H1 (cell line): Measurements from ENCODE around the gene GALNT13. TPM values are rescaled to one million over a fixed set of nuclear protein-coding genes. Genes with fewer than 3 reads are reported as not detected.

Experiments
- CTCF ChIA-PET: fragments of 300-600 bp; sonication (Branson Sonifier 250); formaldehyde crosslinking; loops from one replicate; lab custom pipeline; 2021; ENCODE audit not compliant: partially characterized antibody; lab: Charles Lee
- POLR2A ChIA-PET: fragments of 300-600 bp; sonication (Branson Sonifier 250); formaldehyde crosslinking; loops from one replicate; lab custom pipeline; 2021; ENCODE audit warnings: inconsistent platforms; ENCODE audit not compliant: partially characterized antibody; lab: Charles Lee
- DNase-seq, 2 experiments: peaks; one replicate each; pipeline versions ENCODE4 v3.0.0 to v3.0.0-alpha.2; 2010 to 2022; ENCODE audit warnings: low spot score in 2 of 2, low read depth in 1 of 2, mixed read lengths in 1 of 2
- FAIRE-seq: peaks from 2 replicates; lab custom pipeline; 2011; peaks lifted over from hg19 to GRCh38; lab: Jason Lieb, UNC
- H2AFZ ChIP-seq: 2 replicates; pipeline ENCODE4 v1.8.1; 2012; ENCODE audit warnings: low read length, inconsistent platforms
- H2AK5ac ChIP-seq: 2 replicates; pipeline ENCODE4 v1.6.1; 2013; ENCODE audit warnings: low read depth, low read length
- H2BK120ac ChIP-seq: replicated peaks from 2 replicates; pipeline ENCODE3; 2013; ENCODE audit warnings: low read depth, low read length, inconsistent platforms
- H2BK12ac ChIP-seq: 2 replicates; pipeline ENCODE4 v1.6.1; 2013; ENCODE audit warnings: low read depth, low read length
- H2BK15ac ChIP-seq: 2 replicates; pipeline ENCODE4 v1.6.1; 2013; ENCODE audit warnings: low read length
- H2BK20ac ChIP-seq: 2 replicates; pipeline ENCODE4 v1.6.1; 2013; ENCODE audit warnings: low read length
- H2BK5ac ChIP-seq: 2 replicates; pipeline ENCODE4 v1.6.1; 2013; ENCODE audit warnings: low read depth, low read length
- H3K14ac ChIP-seq: 2 replicates; pipeline ENCODE4 v1.6.1; 2013; ENCODE audit warnings: inconsistent platforms; ENCODE audit not compliant: insufficient read length
- H3K18ac ChIP-seq: 2 replicates; pipeline ENCODE4 v1.6.1; 2013; ENCODE audit warnings: low read length; ENCODE audit errors: extremely low read depth
- H3K23ac ChIP-seq: 2 replicates; pipeline ENCODE4 v1.6.1; 2013; ENCODE audit warnings: inconsistent platforms; ENCODE audit not compliant: insufficient read length
- H3K23me2 ChIP-seq: 2 replicates; pipeline ENCODE4 v1.6.1; 2013; ENCODE audit warnings: low read depth, low read length
- H3K27ac ChIP-seq: 2 replicates; pipeline ENCODE4 v1.6.1; 2011; ENCODE audit warnings: low read depth, low read length, inconsistent platforms
- H3K27me3 ChIP-seq, 4 experiments: replicated peaks in 1 of 4; 1 replicate in 1 of 4; 2 replicates in 3 of 4; pipeline versions ENCODE4 v1.6.1 to v1.8.1; 2011 to 2013; ENCODE audit warnings: low read length in 3 of 4, mild to moderate bottlenecking in 3 of 4, inconsistent platforms in 2 of 4, mixed read lengths in 2 of 4, moderate library complexity in 1 of 4; ENCODE audit not compliant: control insufficient read depth in 3 of 4, insufficient read depth in 3 of 4; ENCODE audit errors: extremely low read depth in 1 of 4
- H3K36me3 ChIP-seq, 4 experiments: 2 replicates each; pipeline versions ENCODE4 v1.6.1 to v1.8.1; 2011 to 2013; ENCODE audit warnings: mild to moderate bottlenecking in 4 of 4, low read length in 3 of 4, moderate library complexity in 2 of 4, control low read depth in 1 of 4, inconsistent platforms in 1 of 4; ENCODE audit not compliant: insufficient read depth in 4 of 4, control insufficient read depth in 2 of 4
- H3K4ac ChIP-seq: replicated peaks from 2 replicates; pipeline ENCODE3; 2013; ENCODE audit warnings: low read length, low read depth, mixed read lengths, inconsistent platforms; ENCODE audit not compliant: insufficient read length
- H3K4me1 ChIP-seq, 4 experiments: replicated peaks in 1 of 4; 1 replicate in 1 of 4; 2 replicates in 3 of 4; pipeline versions ENCODE4 v1.6.1 to v1.8.1; 2011 to 2013; ENCODE audit warnings: low read length in 3 of 4, inconsistent platforms in 2 of 4, mixed read lengths in 1 of 4; ENCODE audit not compliant: insufficient read depth in 4 of 4, control insufficient read depth in 3 of 4
- H3K4me2 ChIP-seq, 2 experiments: 2 replicates each; pipeline versions ENCODE4 v1.6.1 to v1.8.1; 2011 to 2013; ENCODE audit warnings: low read depth in 2 of 2, low read length in 2 of 2, control low read depth in 1 of 2, inconsistent platforms in 1 of 2, mild to moderate bottlenecking in 1 of 2; ENCODE audit not compliant: insufficient read depth in 1 of 2
- H3K4me3 ChIP-seq, 4 experiments: fragments of 200-600, 300-600 bp in 1 of 4; sonication (generic), shearing (Covaris generic), sonication (Bioruptor Twin) in 1 of 4; 2 replicates each; pipeline versions ENCODE4 v1.5.1 to v1.8.1; 2011 to 2016; ENCODE audit warnings: low read length in 4 of 4, low read depth in 3 of 4, control low read depth in 2 of 4, inconsistent platforms in 2 of 4, mild to moderate bottlenecking in 2 of 4, mixed read lengths in 1 of 4, moderate library complexity in 1 of 4; ENCODE audit not compliant: insufficient read depth in 2 of 4; ENCODE audit errors: extremely low read depth in 1 of 4
- H3K56ac ChIP-seq: replicated peaks from 2 replicates; pipeline ENCODE3; 2013; ENCODE audit warnings: low read depth, mild to moderate bottlenecking, mixed read lengths, low read length, inconsistent platforms; ENCODE audit not compliant: insufficient read length
- H3K79me1 ChIP-seq: 2 replicates; pipeline ENCODE4 v1.6.1; 2013; ENCODE audit warnings: low read depth, low read length, control low read depth
- H3K79me2 ChIP-seq, 2 experiments: 2 replicates each; pipeline versions ENCODE4 v1.6.1 to v1.8.1; 2012 to 2013; ENCODE audit warnings: low read length in 2 of 2, mild to moderate bottlenecking in 2 of 2, inconsistent platforms in 1 of 2; ENCODE audit not compliant: insufficient read depth in 2 of 2, control insufficient read depth in 1 of 2
- H3K9ac ChIP-seq, 4 experiments: replicated peaks in 1 of 4; 1 replicate in 1 of 4; 2 replicates in 3 of 4; pipeline versions ENCODE4 v1.6.1 to v1.8.1; 2011 to 2013; ENCODE audit warnings: low read depth in 3 of 4, low read length in 3 of 4, control low read depth in 2 of 4, mild to moderate bottlenecking in 2 of 4, moderate library complexity in 2 of 4, inconsistent platforms in 1 of 4; ENCODE audit errors: extremely low read depth in 1 of 4
- H3K9me3 ChIP-seq, 2 experiments: 2 replicates each; pipeline versions ENCODE4 v1.6.1 to v1.8.1; 2012 to 2013; ENCODE audit warnings: mild to moderate bottlenecking in 2 of 2, moderate library complexity in 2 of 2, control low read depth in 1 of 2, inconsistent platforms in 1 of 2, low read depth in 1 of 2, low read length in 1 of 2, mixed read lengths in 1 of 2; ENCODE audit not compliant: insufficient read depth in 2 of 2
- H4K20me1 ChIP-seq, 2 experiments: replicated peaks in 1 of 2; 2 replicates each; pipeline versions ENCODE3 to v1.8.1; 2011 to 2013; ENCODE audit warnings: inconsistent platforms in 2 of 2, low read length in 2 of 2, mild to moderate bottlenecking in 1 of 2; ENCODE audit not compliant: insufficient read depth in 2 of 2, control insufficient read depth in 1 of 2
- H4K5ac ChIP-seq: 2 replicates; pipeline ENCODE4 v1.6.1; 2013; ENCODE audit warnings: low read length, low read depth, mixed read lengths, inconsistent platforms; ENCODE audit not compliant: insufficient read length
- H4K8ac ChIP-seq: 2 replicates; pipeline ENCODE4 v1.8.0; 2013; ENCODE audit warnings: mild to moderate bottlenecking, moderate library complexity, low read length, inconsistent platforms; ENCODE audit not compliant: insufficient read depth; ENCODE audit errors: extremely low read depth
- H4K91ac ChIP-seq: replicated peaks from 2 replicates; pipeline ENCODE3; 2013; ENCODE audit warnings: low read length, mixed read lengths, inconsistent platforms; ENCODE audit not compliant: insufficient read length
- BRCA1 ChIP-seq: IDR thresholded peaks from 2 replicates; pipeline ENCODE4 v1.6.1; 2012; ENCODE audit warnings: low read depth, low read length, improper control_type of control experiment
- CBX5 ChIP-seq: fragments of 300-800, 300-1000 bp; sonication (generic); IDR thresholded peaks from 2 replicates; pipeline ENCODE4 v1.7.1; 2016; ENCODE audit warnings: antibody characterized with exemption, low read length, low read depth
- CBX8 ChIP-seq: fragments of 300-800, 300-1000 bp; sonication (generic); IDR thresholded peaks from 2 replicates; pipeline ENCODE4 v1.7.1; 2016; ENCODE audit warnings: low read depth, low read length, borderline replicate concordance
- CREB1 ChIP-seq: IDR thresholded peaks from 2 replicates; pipeline ENCODE4 v1.6.1; 2012; ENCODE audit warnings: inconsistent platforms
- CTBP2 ChIP-seq: IDR thresholded peaks from 2 replicates; pipeline ENCODE4 v1.7.0; 2011; ENCODE audit warnings: borderline replicate concordance, mild to moderate bottlenecking, moderate library complexity, mixed read lengths, low read length; ENCODE audit not compliant: insufficient read depth, insufficient read length
- E2F6 ChIP-seq: IDR thresholded peaks from 2 replicates; pipeline ENCODE4 v1.6.1; 2012; ENCODE audit warnings: inconsistent platforms
- HDAC6 ChIP-seq: IDR thresholded peaks from one replicate; pipeline ENCODE4 v1.7.1; 2012; ENCODE audit warnings: low read depth, mild to moderate bottlenecking, inconsistent platforms, low read length, moderate library complexity
- JUN ChIP-seq: IDR thresholded peaks from 2 replicates; pipeline ENCODE4 v1.6.1; 2011; ENCODE audit warnings: low read depth, mild to moderate bottlenecking, improper control_type of control experiment, low read length
- NRF1 ChIP-seq: IDR thresholded peaks from 2 replicates; pipeline ENCODE4 v1.6.1; 2011; ENCODE audit warnings: mild to moderate bottlenecking, low read depth, low read length, improper control_type of control experiment
- PHF8 ChIP-seq: fragments of 200-600 bp; sonication (generic); conservative IDR thresholded peaks from 2 replicates; pipeline ENCODE4 v1.7.1; 2012; ENCODE audit warnings: low read depth, mild to moderate bottlenecking, inconsistent platforms, low read length, moderate library complexity
- RAD21 ChIP-seq, 2 experiments: IDR thresholded peaks in 1 of 2; conservative IDR thresholded peaks in 1 of 2; 2 replicates each; pipeline ENCODE4 v1.6.1; 2011; ENCODE audit warnings: low read depth in 2 of 2, low read length in 2 of 2, improper control_type of control experiment in 1 of 2, inconsistent platforms in 1 of 2, mild to moderate bottlenecking in 1 of 2, moderate library complexity in 1 of 2
- RFX5 ChIP-seq: IDR thresholded peaks from 2 replicates; pipeline ENCODE4 v1.6.1; 2011; ENCODE audit warnings: low read depth, low read length, improper control_type of control experiment, borderline replicate concordance
- RXRA ChIP-seq: IDR thresholded peaks from 2 replicates; pipeline ENCODE4 v1.6.1; 2011; ENCODE audit warnings: low read depth, mild to moderate bottlenecking, low read length, moderate library complexity; ENCODE audit not compliant: insufficient read depth
- SRF ChIP-seq: IDR thresholded peaks from 2 replicates; pipeline ENCODE4 v1.6.1; 2011; ENCODE audit warnings: mild to moderate bottlenecking, low read depth, low read length, moderate library complexity
- polyA plus RNA-seq, 7 experiments: library from polyadenylated mRNA; depleted of rRNA in 3 of 7; stranded (reverse) in 5 of 7; unstranded in 2 of 7; fragments of >200 nt in 5 of 7; fragments of 200-250 nt in 2 of 7; gene quantifications; 1 replicate in 5 of 7; 2 replicates in 1 of 7; 4 replicates in 1 of 7; pipeline versions ENCODE4 v1.2.1 to v1.2.3, GENCODE V29; 2011 to 2013; ENCODE audit warnings: missing spikeins in 2 of 7, mixed read lengths in 2 of 7
- total RNA-seq: library from RNA; stranded (reverse); fragmentation: NEBNext Ultra II Directional; extraction: Animal tissue kit (Norgen Biotek cat#: 25700); gene quantifications from 2 replicates; pipeline ENCODE4 v1.2.1, GENCODE V29; 2021

Gene GALNT13
- total and polyA plus RNA-seq, 2 of the 8 experiments (the other 6 are each of a cell fraction or from before 2014, with no cell fraction given): 3.2 to 9.6 TPM

GRCh38 chr2:154343282-154343681 is 471.6 kb downstream of the GALNT13 start:
- H3K4ac ChIP-seq: no peak overlapping the region
- no peak overlapping the region for H2AK5ac ChIP-seq
- no peak overlapping the region for H3K56ac ChIP-seq
- DNase-seq: no peak
- H3K79me2 ChIP-seq: no peaks in the 10 kb centered on the region
- CTCF ChIA-PET: interaction anchor here (0.9 kb wide), 1 partner anchor 9 kb away, joined by 3 read pairs; no protein-coding TSS in a partner anchor
- H3K79me1 ChIP-seq: no peaks in the 10 kb centered on the region
- H3K4me1 ChIP-seq: peaks cover 0 to 4% (median 0%) of the 10 kb centered on the region in 4 experiments; a peak in 4 of 7 replicates
- no peaks in the 10 kb centered on the region for H3K36me3 ChIP-seq
- H2AFZ ChIP-seq: no peak overlapping the region
- no peak overlapping the region for H3K14ac ChIP-seq
- no peak for TF ChIP-seq RXRA
- no peak for TF ChIP-seq PHF8
- TF ChIP-seq JUN: no peak
- TF ChIP-seq HDAC6: no peak
- TF ChIP-seq RFX5: no peak
- no peak for TF ChIP-seq BRCA1
- TF ChIP-seq RAD21 (IDR thresholded peaks at IDR 0.05 in 1 of 2, conservative IDR thresholded peaks at IDR 0.05 in 1 of 2; ENCODE audit: low read depth in 2 of 2, low read length in 2 of 2): no peak
- no peak for TF ChIP-seq CTBP2
- no peak for TF ChIP-seq SRF
- TF ChIP-seq CBX8: no peak
- no peak for TF ChIP-seq CBX5
- TF ChIP-seq NRF1: no peak
- no peak for TF ChIP-seq E2F6
- TF ChIP-seq CREB1: no peak
- TF ChIP-seq, all 59 proteins: peak for 0
- Histone ChIP-seq H4K8ac (no peak overlapping the region), H2BK5ac (no peak overlapping the region), H2BK12ac (no peak overlapping the region), H3K4me3 (no peak overlapping the region), H3K4me2 (no peak overlapping the region), H3K23ac (no peak overlapping the region), H3K18ac (no peak overlapping the region), H2BK120ac (no peak overlapping the region), H4K20me1 (no peaks in the 10 kb centered on the region), H2BK20ac (no peak overlapping the region), H3K9me3 (no peaks in the 10 kb centered on the region), H3K23me2 (no peaks in the 10 kb centered on the region), H3K27ac (no peak overlapping the region), H3K27me3 (no peaks in the 10 kb centered on the region), H4K91ac (no peak overlapping the region), H4K5ac (no peak overlapping the region), H2BK15ac (no peak overlapping the region), H3K9ac (no peak overlapping the region)
- POLR2A ChIA-PET: no interaction called here
- no peak for FAIRE-seq
